AG08396 (cell line): Measurements from ENCODE around the gene NRAP.

Experiments used
- DNase-seq: peaks from one replicate; pipeline ENCODE4 v3.0.0; 2012; ENCODE audit warnings: low spot score, mixed read lengths

NRAP gene

DNA sequence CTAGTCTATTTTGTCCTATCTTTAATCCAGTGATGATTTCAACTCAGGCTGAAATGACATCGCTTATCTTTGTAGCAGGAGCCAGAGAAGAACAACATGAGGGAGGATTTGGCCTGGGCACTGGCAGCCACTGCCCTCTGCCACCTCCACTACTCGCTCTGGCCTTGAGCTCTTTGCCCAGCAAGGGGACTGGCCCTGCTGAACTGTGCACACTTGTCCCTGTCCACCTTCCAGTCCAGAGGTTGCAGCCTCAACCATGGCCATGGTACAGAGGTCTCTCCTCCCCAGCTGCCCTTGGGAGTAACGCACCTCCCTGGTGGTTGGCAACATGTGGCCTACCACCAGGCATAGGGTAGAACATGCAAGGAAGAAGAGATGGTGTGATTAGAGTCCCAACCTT, 102.6 kb downstream of the NRAP start:
- DNase-seq, result no peak

DNA sequence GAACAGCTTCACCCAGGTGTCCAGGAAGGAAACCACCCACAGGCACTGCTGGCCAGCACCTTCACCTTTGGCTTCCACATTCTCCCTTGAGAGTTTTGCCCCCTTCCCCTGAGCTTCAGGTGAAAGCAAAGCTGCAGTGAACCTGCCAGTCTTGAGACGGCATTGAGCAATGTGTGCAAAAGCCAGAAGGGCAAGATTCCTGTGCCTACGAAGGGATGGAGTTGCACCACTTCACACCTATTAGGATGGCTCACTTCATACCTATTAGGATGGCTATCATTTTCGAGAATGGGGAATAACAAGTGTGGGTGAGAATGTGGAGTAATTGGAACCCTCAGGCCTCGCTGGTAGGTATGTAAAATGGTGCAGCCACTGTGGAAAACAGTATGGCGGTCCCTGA, 103.8 kb downstream of the NRAP start:
- no peak for DNase-seq

DNA sequence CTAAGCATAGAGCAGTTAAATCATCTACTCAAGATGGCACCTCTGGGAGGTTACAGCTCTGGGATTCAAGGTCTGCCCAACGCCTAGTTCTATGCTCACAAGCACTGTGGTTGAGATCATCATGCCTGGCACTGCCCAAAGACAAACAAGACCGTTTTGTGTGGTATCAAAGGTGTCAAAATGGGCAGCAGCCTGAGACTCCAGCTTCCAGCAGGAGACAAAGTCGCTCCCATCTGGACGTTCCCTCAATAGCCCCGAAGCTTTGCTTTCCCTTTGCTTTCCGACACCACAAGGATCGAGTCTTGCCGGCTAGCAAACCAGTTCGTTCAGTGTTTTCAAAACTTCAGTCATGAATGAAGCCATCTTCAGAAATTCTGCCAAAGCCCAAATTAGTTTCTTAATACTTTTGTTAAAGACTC, 105.9 kb downstream of the NRAP start:
- no peak for DNase-seq

DNA sequence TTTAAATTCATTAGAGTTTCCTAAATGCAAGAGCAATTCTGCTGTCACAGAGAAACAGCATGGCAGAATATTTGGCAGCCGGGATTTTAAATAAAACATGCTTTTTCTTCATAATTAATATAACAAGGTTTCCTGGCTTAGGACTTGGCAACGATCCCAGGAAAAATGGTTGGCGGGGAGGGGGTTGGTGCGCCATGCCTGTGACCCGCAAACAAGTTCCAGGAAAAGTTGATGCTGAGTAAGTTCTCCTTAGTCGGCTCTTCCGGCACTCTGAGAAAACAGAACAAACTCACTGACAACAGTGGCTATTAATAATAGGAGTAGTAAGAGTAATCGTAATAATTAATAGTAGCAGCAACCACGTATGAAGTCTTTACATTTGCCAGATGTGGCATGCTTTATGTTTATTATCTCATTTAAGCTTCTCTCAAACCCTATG, 106.4 kb downstream of the NRAP start:
- DNase-seq, result no peak

DNA sequence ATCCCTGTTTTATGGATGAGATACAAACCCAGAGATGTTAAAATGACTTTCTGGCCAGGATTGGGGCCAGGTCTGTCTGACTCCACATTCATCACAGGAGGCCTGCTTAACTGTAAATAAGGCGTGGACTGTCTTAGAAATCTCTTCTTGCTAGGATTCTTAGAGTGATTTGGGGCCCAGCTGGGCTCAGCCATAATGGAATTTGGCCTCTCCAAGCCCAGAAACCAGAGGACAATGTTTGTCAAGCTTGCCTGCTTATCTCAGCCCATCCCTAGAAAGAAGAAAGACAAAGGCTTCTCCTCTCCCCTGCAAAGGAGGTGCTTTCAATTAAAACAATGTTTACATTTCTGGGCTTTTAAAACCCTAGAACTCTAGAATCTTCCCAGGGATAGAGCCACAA, 108.1 kb downstream of the NRAP start:
- no peak for DNase-seq

DNA sequence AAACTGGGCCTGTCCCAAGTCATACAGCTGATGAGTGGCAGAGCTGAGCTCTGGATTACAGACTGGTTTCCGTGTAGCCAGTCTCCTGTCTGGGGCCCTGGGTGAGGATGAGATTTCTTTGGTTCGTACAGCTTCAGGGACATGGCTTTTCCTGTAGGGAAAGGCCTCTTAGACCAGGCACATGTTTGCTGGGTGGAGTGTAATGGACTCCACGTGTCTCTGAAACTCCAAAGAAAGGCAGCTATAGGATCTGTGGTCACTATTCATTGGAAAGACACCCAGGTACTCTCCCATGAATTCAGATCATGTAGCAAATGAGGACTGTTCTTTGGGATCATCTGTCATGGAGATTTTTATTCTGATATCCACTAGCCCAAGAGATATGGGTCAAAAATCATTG, 108.6 kb downstream of the NRAP start:
- no peak for DNase-seq

DNA sequence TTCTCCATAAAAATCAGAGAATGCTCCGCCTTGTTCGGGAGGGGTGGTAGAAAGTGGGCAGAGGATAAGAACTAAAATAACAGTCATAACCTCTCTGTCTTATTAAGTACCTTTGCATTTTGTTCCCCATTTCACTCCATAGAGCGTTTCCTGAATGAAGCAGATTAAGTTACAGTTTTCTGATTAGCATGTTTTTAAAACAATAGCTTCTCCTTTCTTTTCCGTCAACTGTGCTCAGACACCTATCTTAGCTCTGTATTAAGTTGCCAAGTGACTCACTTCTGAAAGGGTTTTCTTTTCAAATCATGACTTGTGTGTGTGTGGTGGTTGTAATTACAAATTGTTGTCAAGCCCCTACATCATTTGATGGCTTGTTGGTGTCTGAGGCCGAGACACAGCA, 109.6 kb downstream of the NRAP start:
- no peak for DNase-seq

DNA sequence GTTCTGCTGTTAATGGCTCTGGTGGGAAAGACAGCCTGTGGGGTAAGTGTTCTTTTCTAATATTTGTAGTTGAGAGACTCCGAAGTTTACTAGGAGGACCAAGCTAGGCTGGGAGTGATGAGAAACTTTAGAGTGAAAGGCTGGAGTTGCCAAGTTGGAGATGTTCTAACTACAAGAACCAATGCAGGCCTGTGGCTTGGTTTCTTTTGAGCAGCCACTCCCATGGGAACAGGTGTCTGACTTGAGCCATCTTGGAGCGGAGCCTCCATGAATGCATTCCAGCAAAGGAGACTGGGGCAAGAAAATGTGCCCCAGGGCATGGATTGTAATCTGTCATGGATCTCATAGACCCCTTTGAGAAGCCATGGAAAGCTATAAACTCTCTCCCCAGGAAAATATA, 110.7 kb downstream of the NRAP start:
- no peak for DNase-seq

DNA sequence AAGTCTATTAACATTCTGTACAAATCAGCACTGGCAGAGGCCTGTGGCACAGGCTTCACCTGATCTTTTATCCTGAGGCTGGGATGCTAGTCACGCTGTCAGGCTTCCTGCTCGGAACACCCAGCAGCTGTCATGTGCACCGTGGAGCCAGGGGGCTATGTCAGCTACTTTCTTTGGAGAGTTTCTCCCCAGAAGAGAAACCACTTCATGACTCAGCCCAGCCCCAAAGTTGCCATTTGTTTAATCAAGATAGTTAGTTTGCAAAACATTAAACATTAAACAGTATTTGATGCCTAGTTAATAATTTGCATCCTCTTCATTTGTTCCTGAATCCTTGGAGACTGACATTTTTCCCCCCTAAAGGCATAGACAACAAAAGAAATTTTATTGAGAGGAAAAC, 111.1 kb downstream of the NRAP start, which contains the start of gene HABP2:
HABP2 (plus strand) TSS at position 353 of the 400 bp plus-strand sequence. CDS start 69 bp downstream, outside the sequence.
- DNase-seq, result no peak

DNA sequence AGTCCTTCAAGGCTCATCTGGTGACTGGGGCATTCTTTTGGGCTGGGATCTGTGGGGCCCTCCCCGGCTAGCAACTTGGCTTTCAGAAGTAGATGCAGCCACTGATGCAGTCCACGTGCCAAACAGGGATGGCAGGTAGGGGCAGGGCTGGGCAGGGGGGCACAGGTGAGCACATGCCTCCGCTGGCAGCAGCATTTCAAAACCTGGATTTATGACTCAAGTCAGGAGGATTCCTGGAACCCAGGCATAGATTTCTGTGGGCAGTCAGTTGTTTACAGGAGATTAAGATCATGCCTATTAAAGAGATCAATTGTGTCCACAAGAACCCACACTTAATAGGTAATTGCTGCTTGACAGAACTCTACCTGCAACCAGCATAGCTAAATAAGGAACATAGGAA, 111.8 kb downstream of the NRAP start:
- no peak for DNase-seq

DNA sequence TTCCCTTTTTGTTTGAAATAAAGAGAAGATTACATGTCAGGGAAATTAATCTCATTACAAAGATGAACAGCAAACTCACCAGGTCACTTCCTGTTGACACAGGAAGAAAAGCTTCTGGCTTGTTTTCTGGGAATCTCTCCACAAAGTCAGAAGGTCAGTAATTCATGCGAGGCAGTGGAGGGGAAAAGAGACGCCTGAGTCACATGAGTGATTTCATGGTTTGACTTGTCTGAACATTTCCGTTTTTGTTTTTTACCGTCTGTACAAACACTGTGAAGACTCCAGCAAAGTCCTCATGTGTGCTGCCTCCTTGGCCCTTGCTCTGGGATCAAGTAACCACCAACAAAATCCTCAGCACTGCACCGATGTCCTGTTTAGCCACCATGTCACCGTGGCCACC, 113.5 kb downstream of the NRAP start:
- no peak for DNase-seq

DNA sequence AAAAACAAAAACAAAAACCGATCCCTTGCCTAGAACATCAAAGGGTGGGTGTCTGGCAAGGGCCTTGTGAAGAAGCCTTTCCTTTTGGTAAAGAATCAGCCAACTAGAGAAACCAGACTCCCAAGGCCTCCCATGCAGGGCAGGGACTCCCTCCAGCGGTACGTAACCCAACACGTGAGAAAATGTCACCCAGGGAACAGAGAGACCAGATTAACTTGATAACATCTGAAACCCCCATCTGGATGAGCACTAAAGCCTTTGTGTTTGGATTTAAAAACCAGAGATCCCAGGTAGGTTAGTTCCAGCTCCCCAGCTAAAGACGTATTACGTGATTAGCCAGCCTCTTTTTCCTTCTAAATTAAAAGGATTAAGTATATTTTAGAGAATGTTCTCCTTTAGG, 114.0 kb downstream of the NRAP start:
- DNase-seq, result no peak

DNA sequence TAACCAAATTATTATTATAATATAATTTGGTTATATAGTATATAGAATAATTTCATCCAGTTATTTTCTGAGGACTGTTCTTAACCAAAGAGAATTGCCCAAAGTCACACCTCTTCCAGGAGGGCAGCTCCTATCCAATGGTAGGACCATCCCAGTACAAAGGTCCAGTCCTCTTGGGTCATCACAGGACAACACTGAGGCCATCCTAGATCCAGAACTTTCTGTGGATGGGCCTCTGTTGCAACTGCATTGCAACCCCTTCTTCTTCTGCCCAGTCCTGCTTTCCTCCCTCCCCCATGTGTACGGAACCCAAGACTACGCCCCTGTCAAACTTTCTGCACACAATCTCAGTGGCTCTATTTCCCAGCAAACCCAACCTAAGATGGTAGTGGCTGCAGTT, 116.4 kb downstream of the NRAP start:
- no peak for DNase-seq

DNA sequence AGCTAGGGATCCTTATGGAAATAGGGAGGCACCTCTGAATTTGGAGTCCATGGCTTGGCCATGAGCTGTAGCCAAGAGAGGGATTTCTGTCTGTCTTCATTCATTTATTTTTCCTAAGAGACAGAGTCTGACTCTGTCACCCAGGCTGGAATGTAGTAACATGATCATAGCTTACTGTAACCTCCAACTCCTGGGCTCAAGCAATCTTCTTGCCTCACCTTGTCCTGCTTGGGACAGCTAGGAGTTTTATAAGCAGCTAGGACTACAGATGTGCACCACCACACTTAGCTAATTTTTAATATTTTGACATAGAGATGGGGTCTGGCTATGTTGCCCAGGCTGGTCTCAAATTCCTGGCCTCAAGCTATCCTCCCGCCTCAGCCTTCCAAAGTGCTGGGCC, 119.4 kb downstream of the NRAP start:
- no peak for DNase-seq

DNA sequence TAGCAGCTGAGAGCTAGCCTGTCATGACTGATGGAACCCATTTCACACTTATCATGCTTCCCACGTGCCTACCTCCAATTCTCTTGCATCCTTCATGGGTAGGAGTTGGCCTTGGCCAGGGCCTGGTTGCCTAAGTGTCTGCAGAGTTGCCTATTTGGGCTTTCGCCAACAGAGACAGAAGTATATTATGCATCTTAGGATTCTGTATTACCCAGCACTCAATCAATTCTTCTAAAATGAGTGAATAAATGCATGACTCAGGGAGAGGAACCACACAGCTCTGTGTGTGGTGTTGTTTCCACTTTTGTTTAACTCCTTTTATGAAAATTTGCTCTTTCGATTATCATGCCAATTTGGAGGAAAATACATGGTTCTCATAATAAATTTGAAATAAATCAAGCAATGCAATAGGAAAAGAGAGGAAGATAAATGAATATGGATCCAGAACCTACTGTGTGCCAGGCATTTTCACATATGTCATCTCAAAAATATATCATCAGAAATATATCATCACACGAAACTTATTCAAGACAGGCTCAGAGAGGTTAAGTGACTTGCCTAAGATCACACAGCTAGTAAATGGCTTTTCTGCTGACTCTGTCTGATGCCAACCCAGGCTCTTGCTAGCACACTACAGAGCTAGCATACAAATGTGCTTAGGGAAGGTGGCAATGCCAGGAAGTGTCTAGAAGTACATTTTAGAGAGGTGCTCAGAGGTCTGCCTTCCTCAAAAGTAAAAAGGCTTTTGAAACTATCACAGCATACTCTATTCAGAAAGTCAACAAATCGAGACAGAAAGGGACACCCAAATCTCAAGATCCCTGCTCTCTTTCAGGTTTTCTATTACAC, 120.5 kb downstream of the NRAP start:
- DNase-seq, result no peak

DNA sequence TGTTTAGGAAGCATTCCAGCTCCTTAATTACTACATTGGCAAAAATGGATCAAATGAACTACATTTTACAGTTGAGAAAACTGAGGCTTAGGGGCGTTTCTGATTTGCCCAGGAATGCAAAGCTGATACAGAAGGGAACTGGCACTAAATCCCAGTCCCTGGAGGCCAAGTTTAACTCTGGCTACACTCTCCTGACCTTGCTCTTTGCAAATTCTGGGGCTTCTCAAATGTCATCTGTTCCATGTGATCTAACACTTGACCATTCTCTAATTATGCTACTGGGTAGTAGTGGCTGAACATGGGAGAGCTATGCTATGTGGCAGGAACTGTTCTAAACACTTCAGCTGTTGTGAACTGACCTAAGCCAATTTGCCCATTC, 122.3 kb downstream of the NRAP start:
- no peak for DNase-seq

DNA sequence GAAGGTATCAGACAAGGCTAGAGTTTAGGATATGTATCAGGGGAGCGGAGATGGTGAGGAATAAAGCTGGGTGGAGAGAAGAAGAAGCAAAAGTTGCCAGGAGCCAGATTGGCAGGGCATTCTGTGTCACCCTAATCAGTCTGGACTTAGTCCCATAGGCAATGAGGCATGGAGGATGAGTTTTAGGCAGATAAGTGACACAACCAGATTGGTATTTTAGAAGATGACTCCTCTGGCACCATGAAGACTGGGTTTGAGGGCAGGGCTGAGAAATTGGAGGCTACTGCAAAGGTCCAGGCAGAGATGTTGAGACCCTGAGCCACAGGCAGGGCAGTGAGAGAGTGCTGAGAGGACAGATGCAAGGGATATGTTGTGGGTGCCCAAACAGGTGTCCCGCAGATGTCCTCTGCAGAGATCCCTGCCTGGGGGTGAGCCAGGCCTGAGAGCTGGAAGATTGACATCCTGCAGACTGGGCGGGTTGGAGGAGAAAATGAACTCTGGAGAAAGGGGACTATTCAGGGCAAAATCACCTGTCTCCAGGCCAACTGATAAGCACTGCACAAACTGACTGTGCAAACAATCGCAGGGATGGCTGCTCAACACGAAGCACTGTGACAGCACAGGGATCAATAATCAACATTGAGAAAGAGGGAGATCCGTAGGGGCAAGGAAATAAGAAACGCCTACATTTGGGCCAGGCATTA, 122.8 kb downstream of the NRAP start:
- DNase-seq, result no peak

DNA sequence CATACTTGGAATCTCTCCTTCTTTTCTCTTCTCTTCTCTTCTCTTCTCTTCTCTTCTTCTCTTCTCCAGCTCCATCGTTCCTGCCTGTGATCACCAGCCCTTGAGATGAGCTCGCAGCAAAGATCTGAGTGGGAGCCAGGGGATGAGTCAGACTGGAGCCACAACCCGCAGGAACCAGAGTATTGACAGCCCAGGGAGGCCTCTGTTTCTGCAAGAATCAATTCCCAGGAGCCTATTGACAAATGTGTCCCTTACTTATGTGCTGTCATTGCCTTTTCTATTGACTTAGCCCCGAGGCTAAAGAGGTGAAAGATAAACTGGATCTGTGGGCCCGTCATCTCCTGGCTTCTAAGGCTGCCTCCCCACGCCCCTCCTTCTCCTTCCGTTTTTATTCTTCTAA, 124.1 kb downstream of the NRAP start:
- DNase-seq, result peak; percentile 71
